GM19468 (cell line): ENCODE data around the gene UGT1A5.
"Not testable (repeated sequence)": the region's sequence is repeated elsewhere in the genome, so short reads cannot be mapped to it uniquely, and the experiment has no call there.

Experiments used
- ATAC-seq: cut with Tn5 transposase; IDR thresholded peaks from one replicate; pipeline ENCODE4 v1.9.1; 2021; ENCODE audit warnings: mild to moderate bottlenecking, moderate library complexity, moderate number of reproducible peaks; ENCODE audit not compliant: unreplicated experiment; ENCODE audit errors: extremely low read depth

Gene UGT1A5

GRCh38 chr2:233692648-233693047 is 20.1 kb upstream of the UGT1A5 start, which contains the start of gene UGT1A6:
Gene UGT1A6 (plus strand): TSS chr2:233692890. CDS start chr2:233693005, 115 bp downstream.
- ATAC-seq, result no peak

DNA sequence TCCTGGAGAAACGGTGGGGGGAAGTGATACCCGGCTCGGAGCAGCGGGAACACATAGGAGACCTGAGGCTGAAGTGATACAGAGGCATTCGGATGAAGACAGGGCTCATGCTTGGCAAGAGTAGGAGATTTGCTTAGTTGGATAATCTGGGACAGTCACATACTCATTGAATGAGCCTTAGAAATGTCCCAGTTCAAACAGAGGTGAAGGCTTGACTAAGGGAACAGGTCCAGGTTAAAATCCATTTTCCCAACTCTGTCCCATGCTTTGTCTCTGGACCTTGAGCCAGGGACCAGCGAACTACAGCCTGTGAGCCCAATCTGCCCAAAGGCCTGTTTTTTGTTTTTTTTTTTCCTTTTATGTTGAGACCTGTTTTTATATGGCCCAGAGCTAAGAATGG is 18.7 kb upstream of the UGT1A5 start:
- no peak for ATAC-seq

- ATAC-seq, result no peak
These were observed 14.0 kb upstream of the UGT1A5 start for GRCh38 chr2:233698740-233699139.

DNA sequence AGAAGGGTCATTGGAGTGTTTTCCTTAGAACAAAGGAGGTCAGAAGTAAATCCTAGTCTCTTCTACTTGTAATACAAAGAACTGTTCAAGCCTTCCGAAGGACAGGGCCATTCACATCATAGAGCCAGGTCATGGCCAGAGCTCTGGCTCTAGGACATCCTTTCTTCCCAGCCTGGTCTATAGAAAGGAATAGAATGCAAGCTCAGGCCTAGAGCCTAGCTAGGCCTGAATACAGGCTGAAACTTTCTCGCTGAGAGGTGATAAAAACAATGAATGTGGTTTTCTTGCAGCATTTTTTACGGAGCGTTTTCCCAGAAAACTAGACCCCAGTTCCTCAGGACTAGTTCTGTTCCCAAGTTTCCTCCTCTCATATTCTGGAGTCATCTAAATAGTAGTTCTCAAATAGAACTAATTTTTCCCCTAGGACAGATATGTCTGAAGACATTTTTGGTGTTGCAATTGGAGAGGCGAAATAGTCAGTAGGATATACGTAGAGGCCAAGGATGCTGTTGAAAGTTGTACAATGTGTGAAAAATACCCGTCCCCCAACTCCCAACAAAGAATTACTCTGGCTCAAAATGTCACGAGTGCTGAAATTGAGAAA is 13.2 kb upstream of the UGT1A5 start:
- no peak for ATAC-seq

DNA sequence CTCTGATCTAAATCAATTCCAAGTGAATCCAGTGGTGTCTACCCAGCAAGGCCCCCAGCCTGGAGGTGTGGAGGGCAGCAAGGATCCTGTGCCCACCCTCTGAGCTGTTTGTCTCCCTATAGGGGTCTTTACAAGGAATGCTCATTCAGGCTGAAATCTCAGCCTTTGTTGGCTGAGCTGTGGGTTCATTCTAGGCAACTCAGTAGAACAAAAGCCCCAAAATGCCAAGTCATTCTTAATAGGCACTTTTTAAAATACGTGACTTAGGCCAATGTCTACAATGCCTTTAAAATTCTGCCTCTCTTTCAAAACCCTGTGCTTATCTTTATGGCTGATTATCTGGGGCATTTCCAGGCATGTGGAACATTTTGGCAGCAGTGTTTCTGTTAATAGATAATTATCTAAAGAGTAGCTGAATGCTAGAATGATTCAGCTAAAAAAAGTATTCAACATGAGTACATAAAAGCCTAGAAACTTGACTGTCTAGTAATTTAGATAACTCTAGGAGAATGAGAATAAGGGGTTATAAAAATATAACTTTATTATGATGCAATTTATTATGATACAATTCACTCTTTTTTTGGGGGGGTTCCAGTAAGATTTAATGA is 12.6 kb upstream of the UGT1A5 start:
- no peak for ATAC-seq

DNA sequence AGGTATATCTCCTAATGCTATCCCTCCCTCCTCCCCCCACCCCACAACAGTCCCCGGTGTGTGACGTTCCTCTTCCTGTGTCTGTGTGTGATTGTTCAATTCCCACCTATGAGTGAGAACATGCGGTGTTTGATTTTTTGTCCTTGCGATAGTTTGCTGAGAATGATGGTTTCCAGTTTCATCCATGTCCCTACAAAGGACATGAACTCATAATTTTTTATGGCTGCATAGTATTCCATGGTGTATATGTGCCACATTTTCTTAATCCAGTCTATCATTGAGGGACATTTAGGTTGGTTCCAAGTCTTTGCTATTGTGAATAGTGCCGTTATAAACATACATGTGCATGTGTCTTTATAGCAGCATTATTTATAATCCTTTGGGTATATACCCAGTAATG is 11.9 kb upstream of the UGT1A5 start:
- not testable (repeated sequence) for ATAC-seq

GRCh38 chr2:233702238-233702637 is 10.5 kb upstream of the UGT1A5 start:
- ATAC-seq, result no peak

DNA sequence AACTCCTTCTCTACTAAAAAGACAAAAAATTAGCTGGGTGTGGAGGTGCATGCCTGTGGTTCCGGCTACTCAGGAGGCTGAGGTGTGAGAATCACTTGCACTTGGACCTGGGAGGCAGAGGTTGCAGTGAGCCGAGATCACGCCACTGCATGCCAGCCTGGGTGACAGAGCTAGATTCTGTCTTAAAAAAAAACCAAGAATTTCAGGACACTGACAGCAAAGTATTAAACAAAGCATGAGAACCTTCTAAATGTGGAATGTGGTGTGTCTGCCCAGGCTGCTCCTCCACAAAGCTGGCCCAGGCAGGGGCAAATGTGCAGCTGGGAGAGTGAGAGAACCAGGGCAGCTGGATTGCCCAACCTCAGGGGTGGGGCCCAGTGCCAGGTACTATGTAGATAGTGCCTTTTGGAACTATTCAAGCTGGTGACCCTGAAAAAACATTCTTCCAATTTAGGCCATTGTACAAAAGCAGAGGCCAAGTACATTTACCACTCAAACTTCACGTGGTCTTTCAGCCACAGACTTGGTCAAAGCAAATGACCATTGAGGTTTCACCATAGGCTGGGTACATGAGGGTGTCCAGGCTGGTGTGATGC is 6.7 kb upstream of the UGT1A5 start:
- no peak for ATAC-seq

DNA sequence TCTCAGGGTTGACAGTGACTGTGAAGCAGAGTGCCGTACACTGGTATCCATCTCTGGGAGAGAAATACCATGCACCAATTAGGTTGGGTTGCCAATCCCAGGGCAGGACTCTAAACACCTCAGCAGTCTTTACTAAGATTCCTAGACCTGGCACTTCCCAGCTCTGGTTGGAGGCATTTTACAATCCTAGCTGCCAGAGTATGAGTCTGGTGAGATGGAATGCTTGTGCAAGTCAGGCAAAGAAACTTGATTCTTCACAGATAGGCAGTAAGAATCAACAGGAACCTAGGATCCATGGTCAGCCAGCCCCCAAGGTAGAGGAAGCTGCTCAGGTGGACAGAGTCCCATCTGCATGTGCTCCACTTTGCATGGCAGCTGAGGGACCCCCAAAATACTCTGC is 6.0 kb upstream of the UGT1A5 start:
- ATAC-seq, result no peak

- ATAC-seq, result no peak
These were observed 4.6 kb upstream of the UGT1A5 start for GRCh38 chr2:233707940-233708644.

- no peak for ATAC-seq
These were observed 3.8 kb upstream of the UGT1A5 start for GRCh38 chr2:233708942-233709341.

- no peak for ATAC-seq
These were observed 1.2 kb upstream of the UGT1A5 start for GRCh38 chr2:233711312-233712008.

GRCh38 chr2:233713262-233713615 is 532 bp downstream of the UGT1A5 start:
- no peak for ATAC-seq

DNA sequence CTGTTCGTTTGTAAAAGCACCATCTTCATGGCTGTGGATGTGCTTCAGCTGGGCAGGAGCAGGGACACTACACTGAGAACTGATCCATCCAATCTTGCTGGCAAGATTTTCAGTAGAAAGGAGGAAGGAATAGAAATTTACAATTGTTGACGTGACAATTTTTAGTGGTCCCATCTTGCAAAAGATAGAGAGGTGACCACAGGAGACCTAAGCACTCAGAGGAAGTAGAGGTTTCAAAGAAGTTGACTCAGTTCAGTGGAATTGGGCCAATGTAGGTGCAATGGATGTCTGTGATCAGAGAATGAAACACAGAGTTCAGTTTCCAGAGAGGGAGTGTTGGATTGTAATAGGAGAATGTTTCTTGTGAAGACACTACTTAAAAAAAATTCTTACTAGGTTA is 1.4 kb downstream of the UGT1A5 start:
- ATAC-seq, result no peak

GRCh38 chr2:233718552-233718951 is 5.8 kb downstream of the UGT1A5 start, which contains the start of gene UGT1A4:
Gene UGT1A4 (plus strand): TSS chr2:233718736. CDS start chr2:233718821, 85 bp downstream.
- ATAC-seq, result no peak

DNA sequence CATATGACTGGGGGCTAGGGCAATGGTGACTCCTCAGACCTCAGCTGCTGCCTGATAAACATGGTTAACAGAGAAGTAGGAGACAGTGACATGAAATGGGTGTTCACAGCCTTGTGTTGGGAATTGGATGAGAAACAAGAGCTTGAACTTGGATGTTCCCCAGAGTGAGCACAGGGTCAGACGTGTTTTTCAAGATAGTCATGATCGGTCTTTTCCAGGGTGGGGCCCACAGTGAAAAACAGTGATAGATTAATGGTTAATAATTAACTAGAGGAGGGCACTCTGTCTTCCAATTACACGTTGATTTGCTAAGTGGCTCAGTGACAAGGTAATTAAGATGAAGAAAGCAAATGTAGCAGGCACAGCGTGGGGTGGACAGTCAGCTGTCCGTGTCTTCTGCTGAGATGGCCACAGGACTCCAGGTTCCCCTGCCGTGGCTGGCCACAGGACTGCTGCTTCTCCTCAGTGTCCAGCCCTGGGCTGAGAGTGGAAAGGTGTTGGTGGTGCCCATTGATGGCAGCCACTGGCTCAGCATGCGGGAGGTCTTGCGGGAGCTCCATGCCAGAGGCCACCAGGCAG is 16.1 kb downstream of the UGT1A5 start, which contains the start of gene UGT1A3:
UGT1A3 (plus strand) TSS at position 320 of the 579 bp plus-strand sequence; CDS start at position 405, 85 bp downstream.
- ATAC-seq, result no peak

DNA sequence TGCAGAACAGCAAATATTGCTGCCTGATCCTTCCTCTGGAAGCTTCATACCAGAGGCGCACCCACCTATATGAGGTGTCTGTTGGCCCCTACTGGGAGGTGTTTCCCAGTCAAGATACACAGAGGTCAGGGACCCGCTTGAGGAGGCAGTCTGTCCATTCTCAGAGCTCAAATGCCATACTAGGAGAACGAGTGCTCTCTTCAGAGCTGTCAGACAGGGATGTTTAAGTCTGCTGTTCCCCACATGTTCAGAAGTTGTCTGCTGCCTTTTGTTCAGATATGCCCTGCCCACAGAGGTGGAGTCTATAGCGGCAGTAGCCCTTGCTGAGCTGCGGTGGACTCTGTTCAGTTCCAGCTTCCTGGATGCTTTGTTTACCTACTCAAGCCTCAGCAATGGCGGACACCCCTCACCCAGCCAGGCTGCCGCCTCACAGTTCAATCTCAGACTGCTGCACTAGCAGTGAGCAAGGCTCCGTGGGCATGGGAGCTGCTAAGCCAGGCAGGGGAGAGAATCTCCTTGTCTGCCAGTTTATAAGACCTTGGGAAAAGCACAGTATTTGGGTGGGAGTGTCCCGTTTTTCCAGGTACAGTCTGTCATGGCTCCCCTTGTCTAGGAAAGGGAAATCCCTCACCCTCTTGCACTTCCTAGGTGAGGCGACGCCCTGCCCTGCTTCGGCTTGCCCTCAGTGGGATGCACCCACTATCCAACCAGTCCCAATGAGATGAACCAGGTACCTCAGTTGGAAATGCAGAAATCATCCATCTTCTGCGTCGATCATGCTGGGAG is 24.4 kb downstream of the UGT1A5 start:
- not testable (repeated sequence) for ATAC-seq

GRCh38 chr2:233740870-233741269 is 28.2 kb downstream of the UGT1A5 start:
- ATAC-seq, result no peak
